HepG2 (cell line): ENCODE measurements around the gene HIVEP2. TPM values are rescaled to one million over a fixed set of nuclear protein-coding genes. Genes with fewer than 3 reads are reported as not detected.

ENCODE experiments used
- ATAC-seq: fragments of 200-7000 bp; cut with Tn5 transposase; 3 replicates; pipeline ENCODE4 v1.9.1; 2020; ENCODE audit warnings: mild to moderate bottlenecking, moderate library complexity
- BruUV-seq: library from RNA; stranded (reverse); fragments of 400-500 nt; replicated peaks from 2 replicates; lab custom pipeline; 2021; lab: Mats Ljungman, UMichigan
- CTCF ChIA-PET: fragments of 300-600 bp; formaldehyde crosslinking; extraction: SDS; loops from one replicate; lab custom pipeline; 2021; ENCODE audit warnings: low total read pairs, inconsistent platforms, low intra/inter-chr PET ratio; lab: Yijun Ruan, JAX
- POLR2A ChIA-PET: fragments of 350-600 bp; sonication (Branson Sonifier 250); formaldehyde crosslinking; loops from one replicate; lab custom pipeline; 2020; ENCODE audit warnings: antibody characterized with exemption, inconsistent platforms; lab: Yijun Ruan, JAX
- DNase-seq: peaks from one replicate; pipeline ENCODE4 v3.0.0-alpha.2; 2015; ENCODE audit warnings: low spot score
- FAIRE-seq: peaks from 3 replicates; lab custom pipeline; 2011; peaks lifted over from hg19 to GRCh38; lab: Jason Lieb, UNC
- H2AFZ ChIP-seq: one replicate; pipeline ENCODE4 v1.6.1; 2011; ENCODE audit warnings: low read length, inconsistent platforms
- H3K27ac ChIP-seq: fragments of 300-600 bp; 3 replicates; pipeline ENCODE4 v1.8.0; 2011; ENCODE audit warnings: mixed run types, mild to moderate bottlenecking, mixed read lengths, low read length, inconsistent platforms; ENCODE audit not compliant: insufficient read depth; ENCODE audit errors: extremely low read length
- H3K27me3 ChIP-seq, 2 experiments: fragments of 200-600 bp in 1 of 2; 2 replicates in 1 of 2; 3 replicates in 1 of 2; pipeline versions ENCODE4 v1.6.0 to v1.8.0; 2011; ENCODE audit warnings: low read length in 2 of 2, mild to moderate bottlenecking in 2 of 2, moderate library complexity in 2 of 2, inconsistent platforms in 1 of 2; ENCODE audit not compliant: insufficient read depth in 2 of 2, control insufficient read depth in 1 of 2
- H3K36me3 ChIP-seq, 2 experiments: fragments of 200-600 bp in 1 of 2; replicated peaks in 1 of 2; 2 replicates in 1 of 2; 3 replicates in 1 of 2; pipeline versions ENCODE4 v1.5.1 to v1.8.0; 2011; ENCODE audit warnings: low read length in 2 of 2, inconsistent platforms in 1 of 2; ENCODE audit not compliant: insufficient read depth in 2 of 2, control insufficient read depth in 1 of 2
- H3K4me1 ChIP-seq: 2 replicates; pipeline ENCODE4 v1.5.1; 2012; ENCODE audit warnings: low read length, inconsistent platforms; ENCODE audit not compliant: insufficient read depth
- H3K4me2 ChIP-seq: 2 replicates; pipeline ENCODE4 v1.6.0; 2011; ENCODE audit warnings: low read depth, low read length, inconsistent platforms
- H3K4me3 ChIP-seq, 3 experiments: fragments of 200-600 bp in 1 of 3; sonication (generic), shearing (Covaris generic) in 1 of 3; replicated peaks in 1 of 3; 2 replicates each; pipeline ENCODE4 v1.5.1; 2011 to 2016; ENCODE audit warnings: low read length in 3 of 3, inconsistent platforms in 2 of 3, low read depth in 2 of 3, mild to moderate bottlenecking in 2 of 3, control low read depth in 1 of 3, mixed read lengths in 1 of 3; ENCODE audit not compliant: insufficient read depth in 1 of 3
- H3K79me2 ChIP-seq: one replicate; pipeline ENCODE4 v1.6.1; 2011; ENCODE audit warnings: low read length, inconsistent platforms; ENCODE audit not compliant: insufficient read depth
- H3K9ac ChIP-seq: 2 replicates; pipeline ENCODE4 v1.6.0; 2011; ENCODE audit warnings: mild to moderate bottlenecking, low read depth, low read length, inconsistent platforms; ENCODE audit not compliant: insufficient read depth
- H3K9me3 ChIP-seq: 2 replicates; pipeline ENCODE4 v1.5.1; 2012; ENCODE audit warnings: mild to moderate bottlenecking, low read length
- H4K20me1 ChIP-seq: 2 replicates; pipeline ENCODE4 v1.6.0; 2011; ENCODE audit warnings: inconsistent platforms, mild to moderate bottlenecking, low read length, moderate library complexity; ENCODE audit not compliant: insufficient read depth
- ARNTL ChIP-seq: sonication (generic); formaldehyde crosslinking; IDR thresholded peaks from 2 replicates; pipeline ENCODE4 v1.4.0; 2020; ENCODE audit warnings: mild to moderate bottlenecking, missing genetic modification reagents
- CREB1 ChIP-seq, 2 experiments: fragments of 450-650 bp in 1 of 2; IDR thresholded peaks; 2 replicates each; pipeline ENCODE4 v1.6.1; 2016 to 2017; ENCODE audit warnings: control low read depth in 1 of 2, mild to moderate bottlenecking in 1 of 2, missing compliant biosample characterization in 1 of 2, missing genetic modification characterization in 1 of 2
- FOXP1 ChIP-seq, 2 experiments: fragments of 450-650 bp in 1 of 2; IDR thresholded peaks; 2 replicates each; pipeline ENCODE4 v1.6.1; 2017 to 2018; ENCODE audit warnings: antibody characterized with exemption in 1 of 2
- GTF3A ChIP-seq: sonication (generic); formaldehyde crosslinking; conservative IDR thresholded peaks from 2 replicates; pipeline ENCODE4 v1.4.0; 2020; ENCODE audit warnings: mild to moderate bottlenecking, missing genetic modification reagents
- NBN ChIP-seq: fragments of 450-650 bp; conservative IDR thresholded peaks from 2 replicates; pipeline ENCODE4 v1.6.1; 2017
- ZFP82 ChIP-seq: sonication (generic); formaldehyde crosslinking; IDR thresholded peaks from 2 replicates; pipeline ENCODE4 v1.5.1; 2020; ENCODE audit warnings: mild to moderate bottlenecking, missing genetic modification reagents, borderline replicate concordance
- ZKSCAN1 ChIP-seq: fragments of 150-350 bp; IDR thresholded peaks from 2 replicates; pipeline ENCODE4 v1.6.1; 2014; ENCODE audit warnings: low read length
- ZNF17 ChIP-seq: sonication (generic); formaldehyde crosslinking; IDR thresholded peaks from 2 replicates; pipeline ENCODE4 v1.5.0; 2020; ENCODE audit warnings: mild to moderate bottlenecking, missing genetic modification reagents
- ZNF256 ChIP-seq: sonication (generic); formaldehyde crosslinking; conservative IDR thresholded peaks from 2 replicates; pipeline ENCODE4 v1.4.0; 2020; ENCODE audit warnings: missing genetic modification reagents
- ZNF776 ChIP-seq: sonication (generic); formaldehyde crosslinking; IDR thresholded peaks from 2 replicates; pipeline ENCODE4 v1.4.0; 2020; ENCODE audit warnings: mild to moderate bottlenecking, missing genetic modification reagents
- WGBS: methylation state at CpG from one replicate; pipeline ENCODE4 v1.1.6; 2017; ENCODE audit warnings: low lambda C conversion rate; 5-methylcytosine and 5-hydroxymethylcytosine counted together
- in situ Hi-C: cut with HindIII; loops from 2 replicates; pipeline ENCODE4 v1.10.0; 2017; ENCODE audit warnings: low pct_unique_long_range_greater_than_20kb; ENCODE audit not compliant: extremely low pct_ligation_motif_present
- intact Hi-C: fragments of 100-400 bp; cut with micrococcal nuclease; formaldehyde crosslinking; loops from one replicate; pipeline ENCODE4 v1.10.0; 2022; ENCODE audit not compliant: unreplicated experiment
- polyA plus RNA-seq, 8 experiments: library from polyadenylated mRNA; depleted of rRNA in 3 of 8; stranded (reverse) in 7 of 8; unstranded in 1 of 8; fragments of >200 nt; fragmentation: Illumina TruSeq in 4 of 8; extraction: Trizol in 4 of 8; gene quantifications; 2 replicates each; pipeline versions ENCODE4 v1.2.1 to v1.2.3, GENCODE V29; 2011 to 2016; ENCODE audit warnings: low read depth in 4 of 8, missing spikeins in 1 of 8, mixed read lengths in 1 of 8; ENCODE audit not compliant: insufficient read depth in 1 of 8
- total RNA-seq, 5 experiments: library from RNA; depleted of rRNA; stranded (reverse); fragments of >200 nt; fragmentation: Illumina TruSeq; extraction: Trizol; gene quantifications; 2 replicates each; pipeline ENCODE4 v1.2.3, GENCODE V29; 2016; ENCODE audit warnings: low read depth in 1 of 5
- TF ChIP-seq, protein P1 (sequence below): sonication (generic); formaldehyde crosslinking; IDR thresholded peaks from 2 replicates; pipeline ENCODE4 v1.4.0; 2020; ENCODE audit warnings: missing genetic modification reagents, borderline replicate concordance
- TF ChIP-seq, protein P2 (sequence below): IDR thresholded peaks from 2 replicates; pipeline ENCODE4 v1.6.1; 2016; ENCODE audit warnings: low read depth, borderline replicate concordance
- TF ChIP-seq, protein P3 (sequence below): IDR thresholded peaks from 2 replicates; pipeline ENCODE4 v1.6.1; 2016
- TF ChIP-seq, protein P4 (sequence below): fragments of 450-650 bp; IDR thresholded peaks from 2 replicates; pipeline ENCODE4 v1.6.1; 2016

Gene HIVEP2
- total and polyA plus RNA-seq, 2 of the 13 experiments (the other 11 are each of a cell fraction or from before 2014, with no cell fraction given) = 3.4 to 12.9 TPM

DNA sequence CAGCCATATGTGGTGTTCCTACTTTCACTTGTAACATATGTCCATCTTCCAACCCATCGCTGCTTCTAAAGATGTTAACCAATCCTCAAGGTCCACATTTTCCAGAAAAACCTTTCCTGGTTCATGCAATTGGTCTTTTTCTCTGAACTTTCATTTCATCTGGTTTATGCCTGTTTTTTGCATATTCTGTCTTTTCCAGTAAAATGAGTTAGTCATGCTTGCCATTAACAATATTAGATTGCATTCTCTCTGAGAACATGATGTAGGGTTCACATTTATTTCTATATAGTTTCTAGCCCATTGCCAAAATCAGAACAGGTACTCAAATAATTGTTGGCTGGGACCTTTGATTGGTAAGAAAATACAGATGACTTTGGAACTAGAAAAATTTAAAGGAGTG lies 36.7 kb downstream of the HIVEP2 start (continued):
- TF ChIP-seq, protein P1, sequence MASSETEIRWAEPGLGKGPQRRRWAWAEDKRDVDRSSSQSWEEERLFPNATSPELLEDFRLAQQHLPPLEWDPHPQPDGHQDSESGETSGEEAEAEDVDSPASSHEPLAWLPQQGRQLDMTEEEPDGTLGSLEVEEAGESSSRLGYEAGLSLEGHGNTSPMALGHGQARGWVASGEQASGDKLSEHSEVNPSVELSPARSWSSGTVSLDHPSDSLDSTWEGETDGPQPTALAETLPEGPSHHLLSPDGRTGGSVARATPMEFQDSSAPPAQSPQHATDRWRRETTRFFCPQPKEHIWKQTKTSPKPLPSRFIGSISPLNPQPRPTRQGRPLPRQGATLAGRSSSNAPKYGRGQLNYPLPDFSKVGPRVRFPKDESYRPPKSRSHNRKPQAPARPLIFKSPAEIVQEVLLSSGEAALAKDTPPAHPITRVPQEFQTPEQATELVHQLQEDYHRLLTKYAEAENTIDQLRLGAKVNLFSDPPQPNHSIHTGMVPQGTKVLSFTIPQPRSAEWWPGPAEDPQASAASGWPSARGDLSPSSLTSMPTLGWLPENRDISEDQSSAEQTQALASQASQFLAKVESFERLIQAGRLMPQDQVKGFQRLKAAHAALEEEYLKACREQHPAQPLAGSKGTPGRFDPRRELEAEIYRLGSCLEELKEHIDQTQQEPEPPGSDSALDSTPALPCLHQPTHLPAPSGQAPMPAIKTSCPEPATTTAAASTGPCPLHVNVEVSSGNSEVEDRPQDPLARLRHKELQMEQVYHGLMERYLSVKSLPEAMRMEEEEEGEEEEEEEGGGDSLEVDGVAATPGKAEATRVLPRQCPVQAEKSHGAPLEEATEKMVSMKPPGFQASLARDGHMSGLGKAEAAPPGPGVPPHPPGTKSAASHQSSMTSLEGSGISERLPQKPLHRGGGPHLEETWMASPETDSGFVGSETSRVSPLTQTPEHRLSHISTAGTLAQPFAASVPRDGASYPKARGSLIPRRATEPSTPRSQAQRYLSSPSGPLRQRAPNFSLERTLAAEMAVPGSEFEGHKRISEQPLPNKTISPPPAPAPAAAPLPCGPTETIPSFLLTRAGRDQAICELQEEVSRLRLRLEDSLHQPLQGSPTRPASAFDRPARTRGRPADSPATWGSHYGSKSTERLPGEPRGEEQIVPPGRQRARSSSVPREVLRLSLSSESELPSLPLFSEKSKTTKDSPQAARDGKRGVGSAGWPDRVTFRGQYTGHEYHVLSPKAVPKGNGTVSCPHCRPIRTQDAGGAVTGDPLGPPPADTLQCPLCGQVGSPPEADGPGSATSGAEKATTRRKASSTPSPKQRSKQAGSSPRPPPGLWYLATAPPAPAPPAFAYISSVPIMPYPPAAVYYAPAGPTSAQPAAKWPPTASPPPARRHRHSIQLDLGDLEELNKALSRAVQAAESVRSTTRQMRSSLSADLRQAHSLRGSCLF (CRISPR knock-in tag) = no peak
- TF ChIP-seq, protein P2, sequence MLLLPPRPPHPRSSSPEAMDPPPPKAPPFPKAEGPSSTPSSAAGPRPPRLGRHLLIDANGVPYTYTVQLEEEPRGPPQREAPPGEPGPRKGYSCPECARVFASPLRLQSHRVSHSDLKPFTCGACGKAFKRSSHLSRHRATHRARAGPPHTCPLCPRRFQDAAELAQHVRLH (CRISPR knock-in tag) = no peak
- TF ChIP-seq, all 625 proteins: peak for 0

DNA sequence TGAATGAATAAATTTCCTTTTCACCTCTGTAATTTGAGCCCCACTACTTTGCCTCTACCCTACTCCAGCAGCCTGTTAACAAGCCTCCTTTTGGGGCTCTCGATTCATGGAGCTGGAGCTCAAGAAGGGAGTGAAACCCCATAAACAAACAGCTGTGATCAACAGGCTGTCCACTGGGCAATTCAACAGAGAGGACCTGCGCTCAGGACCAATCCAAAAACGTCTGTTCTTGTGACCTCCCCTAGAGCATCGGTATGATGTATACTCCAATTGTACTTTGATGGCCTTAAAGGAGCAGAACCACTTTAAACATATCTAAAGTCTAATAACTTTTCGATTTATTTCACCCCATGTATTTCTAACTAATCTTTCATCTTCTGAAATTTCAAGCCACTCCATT lies 37.4 kb downstream of the HIVEP2 start:
- ChIA-PET POLR2A (no interaction called here), CTCF (no interaction called here)
- no TSS peak for BruUV-seq
- ATAC-seq = no peak
- Histone ChIP-seq H3K4me1 (peaks cover 14% of the 10 kb centered on the region), H2AFZ (no peak overlapping the region), H3K36me3 (no peaks in the 10 kb centered on the region), H3K79me2 (no peaks in the 10 kb centered on the region), H3K4me3 (no peak overlapping the region), H3K27ac (no peak overlapping the region), H3K27me3 (no peaks in the 10 kb centered on the region), H3K4me2 (no peak overlapping the region), H4K20me1 (peaks cover 11% of the 10 kb centered on the region; the same call in 1 of the 2 replicates), H3K9me3 (no peaks in the 10 kb centered on the region), H3K9ac (no peak overlapping the region)
- FAIRE-seq = no peak
- in situ Hi-C loops = no loop called here
- TF ChIP-seq ZNF776 (CRISPR knock-in tag) (no peak), FOXP1 (IDR thresholded peaks at IDR 0.05) (no peak), FOXP1 (CRISPR knock-in tag; IDR thresholded peaks at IDR 0.05) (no peak), CREB1 (IDR thresholded peaks at IDR 0.05) (no peak), CREB1 (CRISPR knock-in tag; IDR thresholded peaks at IDR 0.05) (no peak), ARNTL (no peak), GTF3A (CRISPR knock-in tag) (no peak), ZNF17 (CRISPR knock-in tag) (no peak), NBN (no peak), ZKSCAN1 (no peak), ZNF256 (CRISPR knock-in tag) (no peak), ZFP82 (no peak)
- TF ChIP-seq, protein P3, sequence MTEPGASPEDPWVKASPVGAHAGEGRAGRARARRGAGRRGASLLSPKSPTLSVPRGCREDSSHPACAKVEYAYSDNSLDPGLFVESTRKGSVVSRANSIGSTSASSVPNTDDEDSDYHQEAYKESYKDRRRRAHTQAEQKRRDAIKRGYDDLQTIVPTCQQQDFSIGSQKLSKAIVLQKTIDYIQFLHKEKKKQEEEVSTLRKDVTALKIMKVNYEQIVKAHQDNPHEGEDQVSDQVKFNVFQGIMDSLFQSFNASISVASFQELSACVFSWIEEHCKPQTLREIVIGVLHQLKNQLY (CRISPR knock-in tag) = no peak
- TF ChIP-seq, protein P4, sequence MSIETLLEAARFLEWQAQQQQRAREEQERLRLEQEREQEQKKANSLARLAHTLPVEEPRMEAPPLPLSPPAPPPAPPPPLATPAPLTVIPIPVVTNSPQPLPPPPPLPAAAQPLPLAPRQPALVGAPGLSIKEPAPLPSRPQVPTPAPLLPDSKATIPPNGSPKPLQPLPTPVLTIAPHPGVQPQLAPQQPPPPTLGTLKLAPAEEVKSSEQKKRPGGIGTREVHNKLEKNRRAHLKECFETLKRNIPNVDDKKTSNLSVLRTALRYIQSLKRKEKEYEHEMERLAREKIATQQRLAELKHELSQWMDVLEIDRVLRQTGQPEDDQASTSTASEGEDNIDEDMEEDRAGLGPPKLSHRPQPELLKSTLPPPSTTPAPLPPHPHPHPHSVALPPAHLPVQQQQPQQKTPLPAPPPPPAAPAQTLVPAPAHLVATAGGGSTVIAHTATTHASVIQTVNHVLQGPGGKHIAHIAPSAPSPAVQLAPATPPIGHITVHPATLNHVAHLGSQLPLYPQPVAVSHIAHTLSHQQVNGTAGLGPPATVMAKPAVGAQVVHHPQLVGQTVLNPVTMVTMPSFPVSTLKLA = no peak
- no peak for DNase-seq
- WGBS = 72% methylated on average over 5 of the region's 5 CpGs
- intact Hi-C loops = no loop called here
